NCI-H187 treated with DMSO at 0.1 percent for 48 hours (cell line): ENCODE results near the gene PBXIP1.
A peak's percentile ranks its signal among the peaks of the same experiment; 100 is the strongest.
"Not testable (repeated sequence)": the region's sequence is repeated elsewhere in the genome, so short reads cannot be mapped to it uniquely, and the experiment has no call there.

Experiments
- DNase-seq: peaks from one replicate; lab custom pipeline; 2025; lab: John Stamatoyannopoulos, UW

PBXIP1 gene

GRCh38 chr1:154994591-154994990 is 38.7 kb upstream of the PBXIP1 start:
- DNase-seq: no peak

GRCh38 chr1:154994269-154994587 is 38.3 kb upstream of the PBXIP1 start:
- DNase-seq: no peak

GRCh38 chr1:154993572-154994268 is 37.8 kb upstream of the PBXIP1 start, which contains the start of gene LENEP:
Gene LENEP, plus strand, starts transcription at chr1:154993586. Its CDS starts 22 bp downstream, at chr1:154993608.
- DNase-seq: no peak

- no peak for DNase-seq
Measured at GRCh38 chr1:154992721-154993571, 37.0 kb upstream of the PBXIP1 start.

GRCh38 chr1:154990276-154990675 is 34.4 kb upstream of the PBXIP1 start:
- no peak for DNase-seq

- DNase-seq: no peak
Measured at GRCh38 chr1:154989195-154989860, 33.4 kb upstream of the PBXIP1 start.

- no peak for DNase-seq
Measured at GRCh38 chr1:154988058-154988954, 32.4 kb upstream of the PBXIP1 start.

- no peak for DNase-seq
Measured at GRCh38 chr1:154987326-154987725, 31.4 kb upstream of the PBXIP1 start.

GRCh38 chr1:154986736-154987135 is 30.8 kb upstream of the PBXIP1 start:
- not testable (repeated sequence) for DNase-seq

GRCh38 chr1:154983776-154984466 is 28.0 kb upstream of the PBXIP1 start:
- DNase-seq: no peak

- peak; percentile 100 for DNase-seq
Measured at GRCh38 chr1:154982897-154983648, 27.2 kb upstream of the PBXIP1 start, which contains the start of gene FLAD1. Gene FLAD1, plus strand, starts transcription at chr1:154983344. Its CDS starts 351 bp downstream, at chr1:154983695.

GRCh38 chr1:154982341-154982740 is 26.4 kb upstream of the PBXIP1 start:
- no peak for DNase-seq

- DNase-seq: no peak
Measured at GRCh38 chr1:154978360-154978759, 22.5 kb upstream of the PBXIP1 start.

GRCh38 chr1:154977762-154978161 is 21.9 kb upstream of the PBXIP1 start:
- not testable (repeated sequence) for DNase-seq

GRCh38 chr1:154975409-154976059 is 19.6 kb upstream of the PBXIP1 start:
- DNase-seq: no peak

GRCh38 chr1:154974808-154975408 is 19.0 kb upstream of the PBXIP1 start:
- peak; percentile 98 for DNase-seq

- peak; percentile 100 for DNase-seq
Measured at GRCh38 chr1:154974102-154974807, 18.4 kb upstream of the PBXIP1 start, which contains the start of gene CKS1B. Gene CKS1B, plus strand, starts transcription at chr1:154974681. Its CDS starts 65 bp downstream, at chr1:154974746.

- DNase-seq: peak; percentile 93
Measured at GRCh38 chr1:154973344-154974101, 17.6 kb upstream of the PBXIP1 start.
